ENCODE data around the gene KREMEN1.

DNA sequence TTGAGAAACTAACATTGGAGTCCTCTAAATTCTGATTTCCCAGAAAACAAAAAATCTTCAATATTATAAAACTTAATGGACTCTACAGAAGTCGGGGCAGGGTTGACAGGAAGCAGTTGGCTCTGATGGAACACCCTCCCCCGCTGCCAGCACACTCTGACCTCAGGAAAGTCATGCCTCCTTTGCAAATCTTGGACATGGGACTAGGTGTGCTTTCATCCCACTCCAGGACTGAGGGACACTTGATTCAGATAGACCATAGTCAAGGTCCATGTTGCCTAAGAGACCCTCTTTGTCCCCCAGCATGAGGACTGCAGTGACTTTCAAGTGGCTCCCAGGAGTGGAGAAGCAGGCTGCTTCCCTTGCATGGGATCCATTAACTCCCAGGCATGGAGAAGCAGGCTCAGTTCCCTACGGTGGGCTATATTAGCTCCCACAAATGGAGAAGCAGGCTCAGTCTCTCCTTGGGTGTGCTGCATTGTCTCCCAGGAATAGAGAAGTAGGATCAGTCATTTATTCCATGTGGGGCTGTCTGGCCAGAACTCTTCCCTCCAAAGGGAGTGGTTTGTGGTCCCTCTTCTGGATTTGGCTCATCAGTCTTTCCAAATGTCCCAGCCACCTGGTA lies 49.6 kb upstream of the KREMEN1 start:
- TF ChIP-seq POLR2A (IDR thresholded peaks at IDR 0.05; ENCODE audit: low read length) (no peak), GATA1 (IDR thresholded peaks at IDR 0.05; ENCODE audit: low read depth, low read length) (no peak)

Data from erythroblast (primary cell).